Suprapubic skin (tissue), 3 donors: ENCODE results near the gene VSIR.

Experiments
- POLR2AphosphoS5 ChIP-seq, 3 donors: sonication (generic); formaldehyde crosslinking; IDR thresholded peaks; one replicate each; pipeline ENCODE4 v1.6.1; 2017; ENCODE audit warnings: antibody characterized with exemption in 3 of 3
- TF ChIP-seq, protein P1 (sequence below), 2 donors: fragments of 200-600 bp in 1 of 2; fragments of 450-650 bp in 1 of 2; sonication (generic) in 1 of 2; IDR thresholded peaks; one replicate each; pipeline ENCODE4 v1.5.1; 2016 to 2019; ENCODE audit warnings: antibody characterized with exemption in 2 of 2, mild to moderate bottlenecking in 1 of 2, moderate library complexity in 1 of 2

DNA sequence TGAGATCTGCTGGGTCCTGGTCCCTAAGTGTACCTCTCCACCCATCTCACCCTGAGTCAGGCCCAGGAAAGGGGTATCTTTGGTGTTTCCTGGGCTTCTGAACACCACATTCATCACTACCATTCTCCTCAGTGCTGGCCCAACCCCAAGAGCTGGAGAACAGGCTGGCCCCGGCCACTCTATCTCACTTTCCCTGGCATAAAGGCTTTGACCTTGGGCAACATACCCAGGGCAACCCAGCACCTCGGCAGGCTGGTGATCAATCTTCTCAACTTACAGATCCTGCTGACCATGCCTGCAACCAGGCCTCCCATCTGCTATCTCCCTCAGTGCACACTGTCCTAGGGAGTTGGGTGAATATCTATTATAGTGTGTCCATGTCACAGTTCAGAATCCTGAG, 2.1 kb downstream of the VSIR start:
- TF ChIP-seq, protein P1, sequence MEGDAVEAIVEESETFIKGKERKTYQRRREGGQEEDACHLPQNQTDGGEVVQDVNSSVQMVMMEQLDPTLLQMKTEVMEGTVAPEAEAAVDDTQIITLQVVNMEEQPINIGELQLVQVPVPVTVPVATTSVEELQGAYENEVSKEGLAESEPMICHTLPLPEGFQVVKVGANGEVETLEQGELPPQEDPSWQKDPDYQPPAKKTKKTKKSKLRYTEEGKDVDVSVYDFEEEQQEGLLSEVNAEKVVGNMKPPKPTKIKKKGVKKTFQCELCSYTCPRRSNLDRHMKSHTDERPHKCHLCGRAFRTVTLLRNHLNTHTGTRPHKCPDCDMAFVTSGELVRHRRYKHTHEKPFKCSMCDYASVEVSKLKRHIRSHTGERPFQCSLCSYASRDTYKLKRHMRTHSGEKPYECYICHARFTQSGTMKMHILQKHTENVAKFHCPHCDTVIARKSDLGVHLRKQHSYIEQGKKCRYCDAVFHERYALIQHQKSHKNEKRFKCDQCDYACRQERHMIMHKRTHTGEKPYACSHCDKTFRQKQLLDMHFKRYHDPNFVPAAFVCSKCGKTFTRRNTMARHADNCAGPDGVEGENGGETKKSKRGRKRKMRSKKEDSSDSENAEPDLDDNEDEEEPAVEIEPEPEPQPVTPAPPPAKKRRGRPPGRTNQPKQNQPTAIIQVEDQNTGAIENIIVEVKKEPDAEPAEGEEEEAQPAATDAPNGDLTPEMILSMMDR (IDR thresholded peaks at IDR 0.05), result no peak
- TF ChIP-seq POLR2AphosphoS5 (IDR thresholded peaks at IDR 0.05), result no peak
